Stimulated activated CD4-positive, alpha-beta T cell treated with anti-CD3 and anti-CD28 coated beads, Interleukin-15, amount 100 ng/mL, for 24 hours (primary cell): ENCODE data around the gene SRGAP1.
"Not testable (repeated sequence)": the region's sequence is repeated elsewhere in the genome, so short reads cannot be mapped to it uniquely, and the experiment has no call there.

ENCODE experiments used
- DNase-seq: peaks from one replicate; pipeline ENCODE4 v3.0.0-alpha.2; 2020

SRGAP1 gene

GRCh38 chr12:63980211-63980610, 135.7 kb downstream of the SRGAP1 start:
- no peak for DNase-seq

- no peak for DNase-seq
Measured at GRCh38 chr12:63981343-63981742, 136.8 kb downstream of the SRGAP1 start.

- no peak for DNase-seq
Measured at GRCh38 chr12:63982604-63983295, 138.2 kb downstream of the SRGAP1 start.

GRCh38 chr12:63985456-63985855, 141.0 kb downstream of the SRGAP1 start:
- DNase-seq, result no peak

- no peak for DNase-seq
Measured at GRCh38 chr12:63985945-63986344, 141.4 kb downstream of the SRGAP1 start.

- DNase-seq, result no peak
Measured at GRCh38 chr12:63989301-63989845, 144.9 kb downstream of the SRGAP1 start.

GRCh38 chr12:63990828-63991547, 146.5 kb downstream of the SRGAP1 start:
- no peak for DNase-seq

GRCh38 chr12:63994704-63995103, 150.2 kb downstream of the SRGAP1 start:
- no peak for DNase-seq

- DNase-seq, result no peak
Measured at GRCh38 chr12:63995512-63995911, 151.0 kb downstream of the SRGAP1 start.

GRCh38 chr12:63996556-63996955, 152.1 kb downstream of the SRGAP1 start:
- no peak for DNase-seq

- no peak for DNase-seq
Measured at GRCh38 chr12:63997198-63997597, 152.7 kb downstream of the SRGAP1 start.

- DNase-seq, result no peak
Measured at GRCh38 chr12:63998584-63998983, 154.1 kb downstream of the SRGAP1 start.

- no peak for DNase-seq
Measured at GRCh38 chr12:63999853-64000252, 155.4 kb downstream of the SRGAP1 start.

GRCh38 chr12:64001439-64001838, 156.9 kb downstream of the SRGAP1 start:
- DNase-seq, result no peak

GRCh38 chr12:64004641-64005040, 160.1 kb downstream of the SRGAP1 start:
- DNase-seq, result no peak

- no peak for DNase-seq
Measured at GRCh38 chr12:64006211-64006825, 161.8 kb downstream of the SRGAP1 start.

GRCh38 chr12:64007853-64008252, 163.4 kb downstream of the SRGAP1 start:
- DNase-seq, result no peak

- DNase-seq, result no peak
Measured at GRCh38 chr12:64008596-64008995, 164.1 kb downstream of the SRGAP1 start.

GRCh38 chr12:64009321-64010068, 165.0 kb downstream of the SRGAP1 start:
- no peak for DNase-seq

GRCh38 chr12:64010069-64010686, 165.7 kb downstream of the SRGAP1 start:
- no peak for DNase-seq

GRCh38 chr12:64016521-64016920, 172.0 kb downstream of the SRGAP1 start:
- DNase-seq, result no peak

- DNase-seq, result not testable (repeated sequence)
Measured at GRCh38 chr12:64018116-64018515, 173.6 kb downstream of the SRGAP1 start.

- no peak for DNase-seq
Measured at GRCh38 chr12:64018524-64018923, 174.0 kb downstream of the SRGAP1 start.
